HG02642 (cell line): ENCODE results near the gene ZDHHC14.

Source experiments
- ATAC-seq: cut with Tn5 transposase; IDR thresholded peaks from one replicate; pipeline ENCODE4 v1.9.1; 2021; ENCODE audit warnings: mild to moderate bottlenecking; ENCODE audit not compliant: unreplicated experiment, poor library complexity

ZDHHC14 gene

DNA sequence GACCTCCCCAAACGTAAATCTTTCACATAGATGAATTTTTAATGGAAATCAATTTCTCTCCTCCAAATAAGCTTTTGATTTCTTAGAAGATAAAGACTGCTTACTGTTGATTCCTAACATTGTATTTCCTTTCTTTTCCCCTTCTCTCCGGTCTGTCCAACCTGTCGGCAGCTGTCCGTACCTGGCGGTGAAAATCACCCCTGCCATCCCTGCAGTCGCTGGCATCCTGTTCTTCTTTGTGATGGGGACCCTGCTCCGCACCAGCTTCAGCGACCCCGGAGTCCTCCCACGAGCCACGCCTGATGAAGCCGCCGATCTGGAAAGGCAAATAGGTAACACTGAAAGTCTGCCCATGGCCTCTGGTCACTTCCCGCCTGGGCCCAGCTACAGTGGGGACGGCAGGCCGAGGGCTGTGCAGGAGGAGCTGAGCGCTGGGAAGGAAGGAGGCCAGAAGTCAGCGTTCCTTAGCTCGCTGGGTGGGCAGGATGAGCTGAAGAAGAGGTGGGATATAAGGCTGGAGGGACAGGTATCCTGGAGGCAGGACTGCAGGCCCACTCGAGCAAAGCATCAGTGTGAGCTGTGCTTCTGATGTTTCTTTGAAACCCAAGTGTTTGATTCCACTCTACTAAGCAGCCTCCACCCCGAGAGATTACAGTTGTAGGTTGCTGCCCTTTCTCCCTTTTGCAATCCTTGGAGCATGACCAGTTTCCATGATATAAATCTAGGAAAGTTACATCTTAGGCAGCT lies 161.6 kb downstream of the ZDHHC14 start:
- no peak for ATAC-seq

DNA sequence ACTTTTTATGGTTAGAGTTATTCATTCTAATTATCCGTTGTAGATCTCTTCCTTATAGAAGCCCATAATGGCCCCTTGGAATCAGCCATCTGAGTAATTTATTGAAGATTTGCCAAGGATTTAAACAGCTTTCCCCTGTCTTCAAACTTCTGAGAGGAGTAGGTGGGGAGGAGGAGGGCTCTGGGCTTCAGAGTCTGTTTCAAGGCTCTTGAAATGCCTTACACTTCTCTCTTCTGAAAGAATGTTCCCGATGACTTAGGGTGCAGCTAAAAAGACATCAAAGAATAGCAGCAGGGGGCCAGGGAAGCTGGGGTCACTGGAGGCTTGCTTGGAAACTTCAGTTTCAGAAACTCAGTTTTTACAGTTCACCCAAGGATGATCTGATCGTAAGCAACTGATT lies 165.3 kb downstream of the ZDHHC14 start:
- ATAC-seq, result no peak

DNA sequence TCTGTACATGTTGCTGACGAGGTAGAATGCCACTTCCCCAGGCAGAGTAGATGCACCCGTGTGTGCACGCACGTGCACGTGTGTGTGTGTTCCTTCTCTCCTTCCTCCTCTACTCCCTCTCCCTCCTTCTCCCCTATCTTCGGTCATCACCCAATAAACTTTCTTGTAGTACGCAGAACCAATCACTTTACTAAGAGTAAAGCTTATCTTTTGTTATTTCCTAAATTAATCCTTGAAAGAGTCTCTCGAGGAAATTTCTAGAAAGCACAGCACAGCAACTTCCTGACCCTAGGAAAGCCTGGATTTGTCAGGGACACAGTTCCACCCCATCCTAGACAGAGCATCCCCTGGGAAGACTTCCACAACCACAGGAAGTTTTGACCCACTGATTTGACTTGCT lies 166.1 kb downstream of the ZDHHC14 start:
- no peak for ATAC-seq

DNA sequence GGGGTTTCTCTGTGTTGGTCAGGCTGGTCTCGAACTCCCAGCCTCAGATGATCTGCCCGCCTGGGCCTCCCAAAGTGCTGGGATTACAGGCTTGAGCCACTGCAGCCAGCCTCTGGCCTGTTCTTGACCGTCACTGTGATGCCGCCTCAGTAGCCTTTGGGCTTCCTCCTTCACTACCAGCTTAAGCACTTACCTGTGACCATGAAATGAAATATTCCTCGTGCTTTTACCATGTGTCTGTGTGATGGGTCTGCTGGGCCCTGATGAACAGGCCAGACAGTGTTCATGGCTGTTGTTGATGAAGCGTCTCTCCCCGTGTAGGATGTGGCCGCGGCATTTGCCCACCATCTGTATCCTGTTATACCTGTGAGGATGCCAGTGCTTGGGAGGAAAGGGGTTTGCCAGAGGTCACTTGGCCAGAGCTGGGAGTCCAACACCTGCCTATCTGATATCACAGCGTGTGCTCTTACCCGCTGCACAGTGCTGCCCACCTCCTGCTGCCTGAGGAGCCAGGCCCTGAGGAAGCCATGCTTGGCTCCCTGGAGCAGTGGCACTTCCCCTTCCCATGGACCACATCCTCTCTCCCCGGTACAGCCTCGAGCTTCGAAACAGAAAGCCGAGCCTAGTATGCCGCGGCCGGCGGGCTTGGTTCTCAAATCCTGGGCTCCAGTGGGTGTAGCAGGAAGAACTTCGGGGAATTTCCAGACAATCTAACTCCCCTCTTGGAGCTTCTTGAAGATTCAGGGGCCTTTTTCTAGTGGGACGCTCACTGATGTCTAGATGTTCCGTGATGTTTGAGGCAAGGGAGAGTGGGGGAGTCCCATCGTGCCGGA lies 167.9 kb downstream of the ZDHHC14 start:
- no peak for ATAC-seq

DNA sequence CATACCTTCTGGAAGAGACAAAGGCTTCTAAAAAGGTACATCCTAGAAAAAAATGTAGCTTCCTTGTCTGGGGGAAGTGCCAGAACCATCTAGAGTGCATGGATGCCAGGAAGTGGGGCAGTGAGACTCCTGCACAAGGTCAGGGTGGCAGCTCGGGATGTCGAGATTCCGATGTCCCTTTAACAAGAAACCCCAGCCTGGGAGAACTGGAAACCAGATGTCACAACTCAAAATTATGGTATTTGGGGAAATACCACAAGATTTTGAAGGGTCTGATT lies 168.4 kb downstream of the ZDHHC14 start:
- no peak for ATAC-seq

DNA sequence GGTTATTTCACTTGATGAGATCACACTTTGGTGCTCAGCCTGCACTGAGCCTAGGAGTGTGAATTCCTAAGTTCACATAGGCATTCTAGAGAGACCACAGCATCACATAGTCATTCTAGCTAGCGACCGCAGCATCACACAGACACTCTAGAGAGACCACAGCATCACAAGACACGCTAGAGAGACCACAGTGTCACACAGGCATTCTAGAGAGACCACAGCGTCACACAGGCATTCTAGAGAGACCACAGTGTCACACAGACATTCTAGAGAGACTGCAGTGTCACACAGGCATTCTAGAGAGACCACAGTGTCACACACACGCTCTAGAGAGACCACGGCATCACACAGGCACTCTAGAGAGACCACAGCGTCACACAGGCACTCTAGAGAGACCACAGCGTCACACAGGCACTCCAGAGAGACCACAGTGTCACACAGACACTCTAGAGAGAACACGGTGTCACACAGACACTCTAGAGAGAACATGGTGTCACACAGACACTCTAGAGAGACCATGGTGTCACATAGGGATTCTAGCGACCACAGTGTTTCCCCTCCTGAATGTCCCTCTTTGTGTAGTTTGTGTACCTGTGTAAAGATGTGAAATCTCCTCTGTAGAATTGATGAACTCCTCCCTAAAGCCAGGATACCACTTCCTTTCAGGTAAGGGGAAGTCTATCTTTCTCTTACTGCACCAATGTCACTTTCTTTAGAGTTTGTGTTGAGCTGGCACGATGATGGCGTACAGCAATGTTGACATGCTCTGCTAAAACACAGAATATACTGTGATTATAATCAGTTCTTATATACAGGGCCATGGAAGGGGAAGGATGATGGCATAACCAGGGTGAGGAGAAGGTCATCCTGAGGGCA lies 169.4 kb downstream of the ZDHHC14 start:
- peak; percentile 45 for ATAC-seq

DNA sequence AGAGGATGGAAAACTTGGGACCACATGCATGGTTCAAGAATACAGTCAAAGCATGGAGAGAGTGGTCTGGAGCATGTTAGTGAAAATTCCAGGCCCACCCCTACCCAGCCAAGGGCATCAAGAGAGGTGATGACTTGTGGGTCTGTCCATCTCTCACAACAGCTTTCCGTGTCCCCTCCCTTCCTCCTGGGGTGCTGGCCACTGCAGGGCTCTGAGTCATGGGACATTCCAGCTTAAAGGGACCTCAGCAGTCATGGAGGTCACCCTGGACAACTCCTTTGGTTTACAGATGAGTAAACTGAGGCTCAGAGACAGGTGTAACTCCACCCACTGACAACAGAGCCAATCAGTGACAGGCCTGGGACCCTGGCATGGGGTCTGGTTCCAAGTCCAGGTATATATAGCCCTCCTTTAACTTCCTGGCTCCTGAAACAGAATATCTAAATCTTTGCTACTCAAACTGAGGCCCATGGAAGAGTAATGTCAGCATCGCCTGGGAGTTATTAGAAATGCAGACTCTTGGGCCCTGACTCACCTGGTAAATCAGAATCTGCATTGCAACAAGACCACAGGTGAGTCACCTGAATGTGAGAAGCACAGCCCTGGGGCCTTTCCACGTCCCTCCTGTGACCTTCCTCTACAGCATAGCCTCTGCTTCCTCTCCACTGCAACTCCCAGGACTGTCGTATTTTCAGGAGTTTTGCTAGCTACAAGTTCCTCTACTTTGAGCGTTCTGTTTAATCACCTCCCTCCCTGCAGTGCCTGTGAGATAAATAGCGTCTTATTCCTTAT lies 170.2 kb downstream of the ZDHHC14 start:
- ATAC-seq, result no peak

DNA sequence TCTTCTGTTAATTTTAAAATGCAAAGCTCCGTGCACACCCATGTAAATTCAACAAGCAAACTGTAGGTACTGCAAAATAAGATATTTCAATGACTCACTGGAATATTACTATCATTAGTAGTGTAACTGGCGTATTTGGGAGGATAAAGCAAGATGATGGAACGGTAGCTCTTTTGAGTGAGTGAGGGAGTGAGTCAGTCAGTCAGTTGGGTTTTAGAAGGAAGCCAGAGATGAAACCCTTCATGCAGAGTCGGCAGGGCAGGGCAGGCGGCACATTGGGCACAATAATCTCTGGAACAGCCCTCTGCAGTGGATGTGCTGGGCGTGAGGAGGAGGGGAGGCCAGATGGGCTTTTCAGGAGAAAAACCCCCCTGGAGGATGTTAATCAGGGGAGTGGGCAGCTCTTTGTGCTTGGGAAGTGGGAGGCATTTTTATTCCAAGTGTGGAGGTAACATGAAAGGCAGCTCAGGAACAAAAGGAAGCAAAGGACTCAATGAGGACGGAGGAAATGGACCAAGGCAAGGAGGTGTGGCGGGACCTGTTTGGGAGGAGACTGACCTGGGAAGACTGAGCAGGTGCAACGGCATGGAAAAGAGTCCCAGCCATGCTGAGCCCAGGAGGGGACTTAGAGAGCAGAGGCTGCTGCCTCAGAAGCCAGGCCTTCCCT lies 171.2 kb downstream of the ZDHHC14 start:
- ATAC-seq, result no peak

DNA sequence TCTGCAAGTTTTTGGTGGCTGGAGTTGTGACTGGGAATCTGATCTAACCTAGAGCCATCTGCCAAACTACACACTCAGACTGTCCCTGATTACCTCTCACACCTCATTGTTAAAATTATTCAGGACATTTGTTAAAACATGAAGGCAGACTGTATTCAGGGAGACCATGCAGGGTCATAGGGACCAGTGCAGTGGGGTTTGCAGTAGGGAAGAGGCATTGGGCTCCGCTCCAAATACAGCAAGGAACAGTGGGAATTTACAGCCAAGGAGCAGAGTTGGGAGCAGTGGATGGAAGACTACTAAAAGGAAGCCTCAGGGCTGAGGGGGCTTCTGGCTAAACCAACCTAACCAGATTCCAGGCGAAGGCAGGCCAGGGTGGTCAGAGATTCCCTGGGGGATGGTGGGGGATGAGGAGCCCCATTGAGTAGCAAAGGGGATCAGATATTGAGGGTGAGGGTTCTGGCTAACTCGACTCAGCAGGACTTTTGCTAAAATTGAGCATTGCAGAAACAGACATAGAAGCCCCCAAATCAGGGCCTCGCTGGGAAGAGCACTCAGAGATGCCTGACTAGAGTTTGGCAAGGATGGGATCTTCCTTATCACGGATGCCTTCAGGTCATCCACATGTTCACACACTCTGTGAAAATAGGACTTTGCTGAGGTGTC lies 172.0 kb downstream of the ZDHHC14 start:
- ATAC-seq, result no peak

DNA sequence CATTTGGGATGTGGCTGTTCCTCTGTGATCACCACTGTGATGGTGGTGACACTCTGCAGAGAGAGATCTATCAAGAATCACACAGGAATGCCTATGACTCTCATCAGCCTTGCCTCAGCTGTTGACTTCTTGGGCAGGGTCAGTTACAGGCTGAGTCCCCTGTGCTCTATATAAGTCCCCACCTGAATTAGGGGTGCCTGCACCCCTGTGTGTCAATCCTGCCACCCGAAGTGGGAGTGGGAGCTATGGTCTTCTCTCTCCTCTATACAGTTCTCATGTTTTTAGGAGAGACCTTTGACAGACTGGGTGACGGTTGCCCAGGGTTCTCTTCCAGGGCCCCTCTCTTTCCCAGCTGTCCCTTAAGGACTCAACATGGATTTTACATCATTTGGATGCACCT lies 173.8 kb downstream of the ZDHHC14 start:
- no peak for ATAC-seq

DNA sequence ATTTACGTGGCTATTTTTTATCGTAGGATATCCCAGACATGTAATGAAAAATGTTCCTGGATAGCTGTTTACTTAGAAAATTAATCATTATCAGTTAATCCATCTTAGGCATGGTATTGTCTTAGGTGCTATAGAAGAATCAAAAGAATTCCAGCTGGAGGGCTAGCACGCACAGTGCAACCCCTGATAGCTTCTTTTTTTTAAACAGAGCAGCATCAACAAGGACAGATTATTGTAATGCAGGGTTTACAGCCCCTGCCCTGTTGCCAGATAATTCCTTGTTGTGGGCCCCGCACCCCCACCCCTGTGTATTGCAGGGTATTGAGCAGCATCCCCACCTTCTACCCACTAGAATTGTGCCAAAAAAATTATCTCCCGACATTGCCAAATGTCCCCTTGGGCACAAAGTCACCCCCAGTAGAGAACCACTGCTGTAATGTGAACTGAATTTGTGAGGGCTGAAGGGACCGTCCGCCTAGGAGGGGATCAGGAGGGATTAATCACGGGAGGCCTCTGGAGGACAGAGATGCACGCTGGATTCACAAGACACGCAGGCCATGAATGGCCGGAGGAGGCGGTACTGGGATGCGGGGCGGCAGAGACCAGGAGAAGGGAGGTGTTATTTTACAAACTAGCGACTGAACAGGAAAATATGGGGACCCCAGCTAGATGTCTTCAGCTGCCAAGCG lies 174.6 kb downstream of the ZDHHC14 start:
- ATAC-seq, result no peak

DNA sequence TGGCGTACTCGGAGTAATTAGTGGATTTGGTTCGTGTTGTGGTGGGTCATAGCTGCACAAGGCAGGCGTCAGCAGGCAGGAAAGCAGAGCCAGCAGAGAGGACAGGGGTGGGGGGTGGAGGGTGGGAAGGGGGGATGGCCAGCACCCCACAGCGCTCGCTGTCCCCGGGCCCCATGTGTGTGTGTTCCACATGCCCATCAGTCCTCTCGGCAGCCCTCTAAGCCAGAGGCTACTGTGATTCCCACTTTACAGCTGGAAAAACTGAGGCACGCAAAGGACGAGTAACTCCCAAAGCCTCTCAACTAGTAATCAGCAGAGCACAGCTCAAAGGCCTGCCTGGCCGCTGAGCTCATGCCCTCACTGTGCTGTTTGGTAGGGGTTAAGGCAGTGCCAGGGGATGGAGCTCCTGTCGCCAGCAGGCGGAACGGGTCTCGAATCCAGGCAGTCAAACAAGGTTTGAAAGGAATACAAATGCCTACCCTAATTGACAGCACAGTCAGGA lies 175.2 kb downstream of the ZDHHC14 start:
- ATAC-seq, result no peak

DNA sequence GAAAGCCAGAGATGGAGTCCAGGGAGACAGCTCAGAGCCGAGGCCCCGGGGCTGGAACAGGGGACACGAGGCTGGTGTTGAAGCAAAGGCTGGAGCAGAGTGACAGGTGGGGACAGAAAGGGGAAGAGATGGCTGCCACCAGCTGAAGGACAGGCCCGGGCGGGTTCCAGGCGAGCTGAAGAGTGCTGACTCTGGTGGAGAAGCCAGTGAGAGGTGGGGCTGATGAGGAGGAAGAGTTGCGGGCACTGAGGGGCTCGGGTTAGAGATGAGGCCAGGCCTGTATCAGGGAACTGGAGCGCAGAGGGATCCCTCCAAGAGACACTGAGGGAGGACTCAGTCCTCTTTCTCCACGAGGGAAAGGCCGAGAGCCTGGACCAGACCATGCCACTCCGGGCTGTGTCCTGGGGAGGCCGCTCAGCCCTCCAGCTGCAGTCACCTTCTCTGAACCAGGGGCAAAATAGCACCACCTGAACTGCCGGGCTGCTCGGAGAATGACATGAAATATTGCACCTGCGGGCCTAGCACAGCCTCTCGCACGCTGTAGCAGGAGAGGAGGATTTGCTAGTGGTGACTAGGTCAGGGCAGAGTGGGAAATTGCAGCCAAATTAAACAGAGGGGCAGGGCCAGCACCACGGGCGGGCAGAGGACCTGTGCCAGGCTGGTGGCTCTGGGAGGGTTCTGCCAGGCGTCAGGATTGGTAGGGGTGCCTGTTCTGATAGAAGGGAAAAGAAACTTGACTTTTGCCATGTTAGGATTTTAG lies 175.9 kb downstream of the ZDHHC14 start:
- ATAC-seq, result no peak

DNA sequence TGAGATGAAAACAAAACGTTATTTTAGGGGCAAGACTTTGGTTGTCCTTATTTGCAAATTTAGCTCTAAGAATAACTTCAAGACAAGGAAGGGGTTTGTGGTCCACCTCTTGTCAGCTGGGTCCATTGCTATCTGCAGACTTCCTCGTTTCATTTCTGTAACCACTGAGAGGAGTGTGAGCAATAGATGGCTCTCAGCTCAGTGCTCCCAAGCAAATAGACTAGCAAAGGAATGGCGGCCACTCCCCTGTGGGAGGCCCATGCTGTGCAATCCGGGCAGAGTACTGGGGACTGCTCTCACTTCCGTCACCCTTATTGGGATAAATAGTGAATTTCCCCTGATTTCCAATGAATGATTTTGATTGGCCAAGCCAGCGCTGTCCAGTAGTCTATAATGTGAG lies 176.6 kb downstream of the ZDHHC14 start:
- peak; percentile 51 for ATAC-seq

DNA sequence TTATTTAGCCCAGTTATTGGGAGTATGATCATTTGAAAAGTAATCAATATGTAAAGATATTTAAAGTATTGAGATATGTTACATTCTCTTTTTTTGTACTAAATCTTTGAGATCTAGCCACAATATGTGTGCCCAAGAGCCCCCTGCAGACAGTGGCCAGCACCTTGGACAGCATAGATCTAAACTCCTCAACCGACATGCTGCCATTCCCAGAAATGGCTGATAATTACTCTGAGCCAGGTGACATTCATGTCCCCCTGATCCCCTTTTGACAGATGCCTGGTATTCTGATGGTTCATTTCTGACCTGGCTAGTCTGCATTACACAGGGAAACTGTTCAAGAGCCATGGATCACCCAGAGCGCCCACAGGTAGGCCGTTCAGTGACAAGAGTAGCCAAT lies 177.1 kb downstream of the ZDHHC14 start:
- no peak for ATAC-seq

DNA sequence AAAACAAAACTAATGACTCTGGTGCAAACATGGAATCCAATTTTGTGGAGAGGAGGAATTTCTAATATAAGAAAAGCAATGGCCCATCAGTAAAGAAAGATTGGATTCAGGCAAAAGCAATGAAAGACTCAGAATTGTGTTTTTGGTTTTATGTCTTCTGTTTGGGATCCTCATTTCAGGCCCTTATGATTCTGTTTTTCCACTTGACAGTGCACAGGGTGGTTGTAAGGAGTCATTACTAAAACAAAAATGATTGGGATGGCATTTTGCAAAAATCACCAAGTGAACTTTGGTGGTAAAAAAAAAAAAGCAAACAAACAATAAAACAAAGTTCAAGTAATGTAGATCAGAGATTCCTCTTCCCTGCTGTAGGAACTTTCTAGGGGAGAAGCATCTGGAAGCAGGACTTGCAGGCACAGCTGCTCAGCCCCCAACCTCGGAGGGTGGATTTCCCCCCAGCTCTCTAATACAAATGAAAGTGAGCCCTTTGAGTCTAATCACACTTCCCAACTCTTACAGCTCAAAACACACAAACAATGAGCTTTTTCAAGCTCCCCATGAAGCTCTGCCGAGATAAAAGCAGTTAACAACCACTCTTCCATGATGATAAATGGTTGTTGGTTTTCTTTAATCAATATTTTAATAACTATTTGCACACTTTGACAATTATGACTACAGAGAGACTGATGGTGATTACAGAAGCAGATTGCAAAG lies 177.7 kb downstream of the ZDHHC14 start:
- no peak for ATAC-seq

DNA sequence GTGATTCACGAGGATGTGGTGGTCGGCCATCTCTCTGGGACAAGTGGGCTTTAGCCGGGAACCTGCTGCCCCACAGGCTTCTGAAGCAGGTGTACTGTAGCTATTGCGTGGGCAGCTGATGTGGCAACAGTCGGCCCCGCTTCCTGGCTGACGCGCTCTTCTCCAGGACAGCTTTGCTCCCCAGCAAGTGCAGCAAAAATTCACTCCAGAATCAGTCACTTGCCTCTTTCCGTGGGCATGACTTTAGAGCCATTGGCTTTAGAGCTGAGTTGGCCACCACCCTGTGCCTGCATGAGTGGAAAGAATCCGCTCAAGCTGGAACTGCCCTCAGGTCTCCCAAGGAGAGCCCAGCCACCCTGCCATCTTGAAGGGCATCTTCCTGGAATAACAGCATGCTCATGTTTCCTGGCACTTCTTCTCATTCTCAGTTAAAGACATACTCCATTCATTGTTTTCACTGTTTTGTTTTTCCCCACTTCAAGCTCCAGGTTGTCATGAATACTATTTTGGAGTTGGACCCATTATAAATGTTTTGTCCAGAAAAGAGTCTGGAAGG lies 178.3 kb downstream of the ZDHHC14 start:
- no peak for ATAC-seq
